CD14-positive monocyte (primary cell): ENCODE measurements around the gene CLTCL1. TPM values are rescaled to one million over a fixed set of nuclear protein-coding genes. Genes with fewer than 3 reads are reported as not detected.

ENCODE experiments used
- DNase-seq, 3 donors: peaks; one replicate each; pipeline ENCODE4 v3.0.0-alpha.2; 2011 to 2022
- H2AFZ ChIP-seq: 2 replicates; pipeline ENCODE4 v1.6.0; 2012; ENCODE audit warnings: mild to moderate bottlenecking, low read depth, low read length, inconsistent platforms; ENCODE audit not compliant: insufficient read depth, poor library complexity, severe bottlenecking
- H3K27ac ChIP-seq, 2 donors: 1 replicate in 1 of 2; 2 replicates in 1 of 2; pipeline ENCODE4 v1.5.1; 2012 to 2013; ENCODE audit warnings: low read length in 2 of 2, control low read depth in 1 of 2, inconsistent platforms in 1 of 2, low read depth in 1 of 2, mild to moderate bottlenecking in 1 of 2
- H3K27me3 ChIP-seq, 2 donors: one replicate each; pipeline versions ENCODE4 v1.6.0 to v1.6.1; 2011 to 2013; ENCODE audit warnings: low read length in 2 of 2; ENCODE audit not compliant: control insufficient read depth in 2 of 2, insufficient read depth in 2 of 2
- H3K36me3 ChIP-seq, 2 donors: replicated peaks in 1 of 2; 1 replicate in 1 of 2; 2 replicates in 1 of 2; pipeline versions ENCODE4 v1.5.1 to v1.6.1; 2012 to 2013; ENCODE audit warnings: low read length in 2 of 2, control low read depth in 1 of 2, inconsistent platforms in 1 of 2, mild to moderate bottlenecking in 1 of 2; ENCODE audit not compliant: insufficient read depth in 2 of 2, control insufficient read depth in 1 of 2
- H3K4me1 ChIP-seq, 2 donors: 1 replicate in 1 of 2; 2 replicates in 1 of 2; pipeline versions ENCODE4 v1.5.1 to v1.6.1; 2012 to 2013; ENCODE audit warnings: low read length in 2 of 2, control low read depth in 1 of 2, inconsistent platforms in 1 of 2, mild to moderate bottlenecking in 1 of 2, moderate library complexity in 1 of 2; ENCODE audit not compliant: insufficient read depth in 2 of 2, control insufficient read depth in 1 of 2
- H3K4me2 ChIP-seq: replicated peaks from 2 replicates; pipeline ENCODE3; 2012; ENCODE audit warnings: low read length, moderate library complexity, mild to moderate bottlenecking; ENCODE audit not compliant: poor library complexity, severe bottlenecking; ENCODE audit errors: extremely low read depth
- H3K4me3 ChIP-seq, 3 experiments: fragments of 200-600 bp in 1 of 3; sonication (generic) in 1 of 3; replicated peaks in 1 of 3; 1 replicate in 2 of 3; 2 replicates in 1 of 3; pipeline ENCODE4 v1.5.1; 2011 to 2013; ENCODE audit warnings: low read length in 3 of 3, mild to moderate bottlenecking in 3 of 3, control low read depth in 2 of 3, low read depth in 2 of 3, inconsistent platforms in 1 of 3, moderate library complexity in 1 of 3
- H3K79me2 ChIP-seq: 2 replicates; pipeline ENCODE4 v1.6.0; 2012; ENCODE audit warnings: mild to moderate bottlenecking, control low read depth, inconsistent platforms, low read length, moderate library complexity; ENCODE audit not compliant: insufficient read depth
- H3K9ac ChIP-seq: 2 replicates; pipeline ENCODE4 v1.6.0; 2017; ENCODE audit warnings: low read length, mild to moderate bottlenecking; ENCODE audit not compliant: insufficient read depth, poor library complexity, severe bottlenecking
- H3K9me3 ChIP-seq, 2 donors: replicated peaks in 1 of 2; 1 replicate in 1 of 2; 2 replicates in 1 of 2; pipeline versions ENCODE4 v1.5.1 to v1.6.1; 2012 to 2013; ENCODE audit warnings: low read length in 2 of 2, control low read depth in 1 of 2; ENCODE audit not compliant: control insufficient read depth in 1 of 2, insufficient read depth in 1 of 2
- H4K20me1 ChIP-seq: 2 replicates; pipeline ENCODE4 v1.6.0; 2012; ENCODE audit warnings: mild to moderate bottlenecking, low read length, control low read depth, moderate library complexity; ENCODE audit not compliant: insufficient read depth
- H3K27ac Mint-ChIP-seq, 7 donors: one replicate each; pipeline ENCODE4 v1.8.0; 2020; ENCODE audit warnings: mild to moderate bottlenecking in 7 of 7, mixed read lengths in 7 of 7, moderate library complexity in 6 of 7, inconsistent platforms in 2 of 7
- H3K27me3 Mint-ChIP-seq, 3 donors: one replicate each; pipeline ENCODE4 v1.8.0; 2021 to 2022; ENCODE audit warnings: low read depth in 3 of 3, mild to moderate bottlenecking in 3 of 3, mixed read lengths in 3 of 3, moderate library complexity in 3 of 3, inconsistent platforms in 1 of 3
- H3K36me3 Mint-ChIP-seq, 2 donors: one replicate each; pipeline ENCODE4 v1.8.0; 2020; ENCODE audit warnings: mixed read lengths in 2 of 2, inconsistent platforms in 1 of 2, mild to moderate bottlenecking in 1 of 2
- H3K4me1 Mint-ChIP-seq: one replicate; pipeline ENCODE4 v1.8.0; 2020; ENCODE audit warnings: mild to moderate bottlenecking, mixed read lengths
- H3K4me3 Mint-ChIP-seq, 2 donors: one replicate each; pipeline ENCODE4 v1.8.0; 2020; ENCODE audit warnings: mild to moderate bottlenecking in 2 of 2, mixed read lengths in 2 of 2, moderate library complexity in 1 of 2
- H3K9me3 Mint-ChIP-seq, 7 donors: one replicate each; pipeline ENCODE4 v1.8.0; 2020 to 2022; ENCODE audit warnings: mixed read lengths in 7 of 7, mild to moderate bottlenecking in 6 of 7, moderate library complexity in 6 of 7, inconsistent platforms in 2 of 7
- CTCF ChIP-seq: fragments of 200-600 bp; IDR thresholded peaks from one replicate; pipeline ENCODE4 v1.8.0; 2022; ENCODE audit warnings: antibody characterized with exemption, mild to moderate bottlenecking
- WGBS: methylation state at CpG from one replicate; pipeline ENCODE4 v1.1.5; 2013; ENCODE audit warnings: missing lambda C conversion rate; ENCODE audit not compliant: insufficient coverage; 5-methylcytosine and 5-hydroxymethylcytosine counted together
- intact Hi-C, 2 donors: fragments of 100-400 bp; cut with micrococcal nuclease; formaldehyde crosslinking; loops; one replicate each; pipeline versions ENCODE4 v1.15.0 to v1.15.1; 2023
- polyA plus RNA-seq, 3 donors: library from polyadenylated mRNA; depleted of rRNA in 1 of 3; unstranded in 2 of 3; stranded (reverse) in 1 of 3; fragments of 300-500 nt in 2 of 3; fragments of >200 nt in 1 of 3; fragmentation: Illumina TruSeq in 2 of 3; gene quantifications; 1 replicate in 2 of 3; 2 replicates in 1 of 3; pipeline ENCODE4 v1.2.3, GENCODE V29; 2012 to 2021

The CLTCL1 gene
- polyA plus RNA-seq, 3 donors: 5.1 to 17.0 (median 6.1) TPM

GRCh38 chr22:19226428-19226827, 65.1 kb downstream of the CLTCL1 start:
- Histone ChIP-seq H3K4me2 (no peak overlapping the region), H3K79me2 (peaks cover 10% of the 10 kb centered on the region), H3K9ac (no peak overlapping the region), H3K27ac (no peak overlapping the region), H3K4me1 (no peaks in the 10 kb centered on the region), H3K4me3 (no peak overlapping the region), H3K27me3 (no peaks in the 10 kb centered on the region), H2AFZ (no peak overlapping the region), H3K36me3 (peaks cover 95 to 100% of the 10 kb centered on the region in 2 donors), H4K20me1 (no peaks in the 10 kb centered on the region), H3K9me3 (no peaks in the 10 kb centered on the region)
- no peaks in the 10 kb centered on the region for H3K9me3 Mint-ChIP-seq
- no peak for DNase-seq
- no peak for TF ChIP-seq CTCF
- no peaks in the 10 kb centered on the region for H3K4me1 Mint-ChIP-seq
- H3K4me3 Mint-ChIP-seq: no peak overlapping the region
- intact Hi-C loops: no loop called here
- H3K27me3 Mint-ChIP-seq: peaks cover 0 to 1% (median 0%) of the 10 kb centered on the region in 3 donors
- H3K36me3 Mint-ChIP-seq: peaks cover 90 to 99% of the 10 kb centered on the region in 2 donors
- H3K27ac Mint-ChIP-seq: no peak overlapping the region

- H3K4me3 ChIP-seq: no peak overlapping the region
- no peak for DNase-seq
- H3K36me3 ChIP-seq: peaks cover 95 to 100% of the 10 kb centered on the region in 2 donors
- Mint-ChIP-seq H3K27me3 (peaks cover 0 to 1% (median 0%) of the 10 kb centered on the region in 3 donors), H3K27ac (no peak overlapping the region), H3K9me3 (no peaks in the 10 kb centered on the region), H3K4me3 (no peak overlapping the region), H3K4me1 (no peaks in the 10 kb centered on the region), H3K36me3 (peaks cover 91 to 100% of the 10 kb centered on the region in 2 donors)
- no peaks in the 10 kb centered on the region for H3K27me3 ChIP-seq
- no peaks in the 10 kb centered on the region for H3K4me1 ChIP-seq
- no peaks in the 10 kb centered on the region for H3K9me3 ChIP-seq
- intact Hi-C loops: no loop called here
- H3K79me2 ChIP-seq: peaks cover 4% of the 10 kb centered on the region
- WGBS: 100% methylated on average over 1 of the region's 3 CpGs
- no peak overlapping the region for H3K27ac ChIP-seq
- no peak overlapping the region for H3K9ac ChIP-seq
- H4K20me1 ChIP-seq: no peaks in the 10 kb centered on the region
- H3K4me2 ChIP-seq: no peak overlapping the region
- no peak overlapping the region for H2AFZ ChIP-seq
- no peak for TF ChIP-seq CTCF
Observed at GRCh38 chr22:19225560-19225959, 66.0 kb downstream of the CLTCL1 start.
